GM19467 (cell line): Measurements from ENCODE around the gene QSOX2.

Source experiments
- ATAC-seq: cut with Tn5 transposase; IDR thresholded peaks from one replicate; pipeline ENCODE4 v1.9.1; 2021; ENCODE audit warnings: mild to moderate bottlenecking, moderate library complexity; ENCODE audit not compliant: unreplicated experiment

Gene QSOX2

DNA sequence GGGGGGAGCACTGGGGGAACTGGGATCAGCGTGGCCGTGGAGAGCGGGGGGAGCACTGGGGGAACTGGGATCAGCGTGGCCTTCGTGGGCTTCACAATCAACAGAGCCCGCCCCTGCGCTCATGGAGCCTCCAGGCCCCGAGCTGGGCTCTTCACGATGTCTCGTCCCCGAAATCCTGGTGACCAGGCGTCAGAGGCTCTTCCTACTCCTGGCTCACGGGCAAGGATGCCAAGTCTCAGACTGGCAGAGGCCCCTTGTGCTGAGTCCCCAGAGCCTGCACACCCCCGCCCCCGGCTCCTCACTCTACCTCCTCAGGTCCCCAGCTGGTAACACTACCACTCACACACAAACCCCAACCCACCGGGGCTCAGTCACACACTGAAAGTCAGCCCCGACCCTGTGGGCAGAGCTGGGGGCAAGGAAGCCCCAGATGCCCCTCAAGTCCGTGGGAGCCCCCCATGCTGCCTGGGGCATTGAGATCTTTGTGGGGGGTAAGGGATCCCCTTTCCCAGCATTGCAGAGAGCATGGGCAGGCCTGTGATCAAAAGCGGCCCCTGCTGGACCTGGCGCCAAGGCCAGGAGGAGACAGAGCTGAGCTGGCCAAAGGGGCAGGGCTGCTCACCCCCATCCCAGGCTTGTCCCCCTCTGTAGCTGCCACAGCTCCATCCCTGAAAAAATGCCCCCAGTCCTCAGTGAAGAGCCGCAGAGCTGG is 67.4 kb downstream of the QSOX2 start:
- ATAC-seq, result no peak

DNA sequence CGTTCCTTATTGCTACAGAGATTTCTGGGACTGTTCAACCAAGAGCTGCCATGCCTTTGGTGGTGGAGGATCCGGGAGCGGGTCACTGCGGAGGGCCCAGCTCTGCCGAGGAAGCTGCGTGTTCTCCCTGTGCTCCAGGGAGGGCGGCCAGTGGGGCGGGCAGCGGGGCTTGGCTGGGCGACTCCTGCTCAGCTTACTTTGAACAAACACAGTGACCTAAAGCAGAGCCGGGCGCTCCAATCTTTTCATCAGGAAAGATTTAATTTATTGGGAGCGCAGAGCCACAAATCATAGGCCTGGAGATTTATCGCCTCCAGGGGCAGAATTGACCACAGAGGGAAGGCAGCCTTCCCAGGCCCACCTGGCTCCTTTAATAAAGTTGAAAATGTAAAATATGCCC is 68.4 kb downstream of the QSOX2 start:
- no peak for ATAC-seq

- ATAC-seq, result no peak
Measured at GRCh38 chr9:136175616-136176197, 69.9 kb downstream of the QSOX2 start.

DNA sequence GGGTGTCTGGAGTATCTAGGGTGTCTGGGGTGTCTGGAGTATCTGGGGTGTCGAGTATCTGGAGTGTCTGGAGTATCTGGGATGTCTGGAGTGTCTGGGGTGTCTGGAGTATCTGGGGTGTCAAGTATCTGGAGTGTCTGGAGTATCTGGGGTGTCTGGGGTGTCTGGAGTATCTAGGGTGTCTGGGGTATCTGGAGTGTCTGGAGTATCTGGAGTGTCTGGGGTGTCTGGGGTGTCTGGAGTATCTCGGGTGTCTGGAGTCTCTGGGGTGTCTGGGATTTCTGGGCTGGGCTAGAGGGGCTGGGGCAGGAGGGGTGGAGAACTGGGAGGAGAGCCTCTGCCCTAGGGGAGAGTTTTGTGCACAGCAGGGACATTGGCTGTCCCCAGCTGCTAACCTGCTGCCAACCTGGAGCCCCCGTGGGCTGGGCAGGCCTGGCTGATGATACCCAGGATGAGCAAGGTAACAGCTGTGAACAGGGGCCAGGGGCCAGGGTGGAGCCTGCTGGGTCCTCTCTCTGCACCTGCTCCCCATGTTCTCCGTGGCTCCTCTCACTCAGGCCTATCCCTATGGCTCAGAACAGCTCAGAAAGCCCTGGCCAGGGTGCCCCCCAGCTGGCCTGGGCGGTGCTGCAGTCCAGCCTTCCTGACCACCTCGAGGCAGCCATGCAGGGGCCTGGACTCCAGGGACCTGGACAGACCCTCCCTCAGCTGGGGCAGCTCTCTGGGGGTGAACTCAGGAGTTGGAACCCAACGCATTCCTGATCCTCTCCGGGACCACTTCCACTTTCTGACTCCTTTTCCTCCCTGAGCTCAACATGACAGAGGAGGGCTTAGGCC is 70.6 kb downstream of the QSOX2 start:
- no peak for ATAC-seq

DNA sequence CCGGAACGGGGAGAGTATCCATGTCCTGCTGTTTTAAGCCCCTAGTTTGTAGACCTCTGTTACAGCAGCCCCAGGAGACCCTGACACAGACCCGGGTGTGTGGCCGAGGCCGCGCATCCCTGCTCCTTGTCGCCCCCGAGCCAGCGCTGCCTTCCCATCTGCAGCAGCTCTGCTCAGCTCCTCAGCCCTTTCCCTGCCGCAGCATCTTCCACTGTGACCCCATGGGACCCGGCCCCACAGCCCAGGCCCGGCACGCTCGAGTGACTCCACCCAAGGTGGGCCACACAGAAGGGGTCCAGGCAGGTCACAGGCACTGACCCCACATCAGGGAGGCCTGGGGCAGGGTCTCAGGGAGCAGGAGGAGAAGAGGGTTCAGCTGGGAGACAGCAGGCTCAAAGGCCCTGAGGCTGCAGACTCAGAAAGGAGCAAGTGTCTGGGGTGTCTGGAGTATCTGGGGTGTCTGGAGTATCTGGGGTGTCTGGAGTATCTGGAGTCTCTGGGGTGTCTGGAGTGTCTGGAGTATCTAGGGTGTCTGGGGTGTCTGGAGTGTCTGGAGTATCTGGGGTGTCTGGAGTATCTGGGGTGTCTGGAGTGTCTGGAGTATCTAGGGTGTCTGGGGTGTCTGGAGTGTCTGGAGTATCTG is 71.8 kb downstream of the QSOX2 start:
- ATAC-seq, result no peak

DNA sequence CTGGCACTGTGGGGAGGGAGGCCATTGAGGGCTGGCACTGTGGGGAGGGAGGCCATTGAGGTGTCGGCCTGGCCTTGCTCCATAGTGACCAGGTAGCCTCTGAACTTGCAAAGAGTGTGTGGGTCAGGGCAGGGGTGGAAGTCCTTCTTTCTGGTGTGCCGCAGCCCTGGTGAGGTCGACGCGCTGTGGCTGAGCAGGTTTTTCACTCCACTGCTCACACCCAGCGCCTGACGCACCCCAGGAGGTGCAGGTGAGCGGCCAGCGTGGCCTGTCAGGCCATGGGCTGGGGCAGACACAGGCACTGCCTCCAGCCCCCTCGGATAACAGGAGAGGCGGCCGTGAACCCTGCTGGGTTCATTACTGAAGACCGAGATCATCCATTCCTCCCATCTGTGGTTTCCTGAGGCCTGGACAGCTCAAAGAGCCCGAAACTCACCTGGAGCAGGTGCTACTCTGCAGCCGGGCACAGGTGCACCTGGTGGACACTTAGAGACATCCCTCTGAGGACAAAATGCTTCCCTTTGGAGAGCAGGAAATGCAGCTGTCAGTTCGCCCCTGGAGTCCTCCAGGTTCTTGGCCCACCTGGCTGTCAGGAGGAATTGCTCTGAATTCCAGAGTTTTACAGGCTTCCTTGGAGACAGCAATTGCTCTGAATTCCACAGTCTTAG is 73.1 kb downstream of the QSOX2 start:
- no peak for ATAC-seq

DNA sequence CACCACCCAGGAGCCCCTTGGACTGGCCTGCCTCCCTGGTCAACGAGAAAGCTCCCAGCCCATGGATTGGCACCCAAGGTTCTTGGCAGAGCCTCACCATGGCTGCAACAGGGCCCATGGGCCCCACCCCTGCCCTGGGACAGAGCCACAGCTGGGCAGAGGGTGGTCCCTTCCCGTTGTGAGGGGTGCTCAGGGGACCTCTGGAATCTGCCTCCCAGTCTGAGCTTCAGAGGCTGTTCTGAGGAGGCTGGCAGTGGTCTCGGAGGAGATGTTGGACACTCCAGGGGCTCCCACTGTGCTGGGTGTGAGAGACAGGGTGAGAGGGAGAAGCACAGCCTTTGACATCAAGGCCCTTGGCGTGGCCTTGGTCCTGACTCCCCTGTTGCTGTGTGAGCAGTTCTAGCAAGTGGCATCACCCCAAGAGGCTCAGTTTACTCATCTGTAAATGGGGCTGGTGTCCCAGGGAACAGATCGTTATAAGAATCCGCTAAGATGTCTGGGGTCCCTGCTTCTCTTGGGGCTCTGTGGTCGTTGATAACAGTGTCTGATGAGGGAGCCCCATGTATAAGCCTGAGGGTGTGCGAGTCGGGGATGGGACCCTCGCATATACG is 73.7 kb downstream of the QSOX2 start:
- ATAC-seq, result no peak

DNA sequence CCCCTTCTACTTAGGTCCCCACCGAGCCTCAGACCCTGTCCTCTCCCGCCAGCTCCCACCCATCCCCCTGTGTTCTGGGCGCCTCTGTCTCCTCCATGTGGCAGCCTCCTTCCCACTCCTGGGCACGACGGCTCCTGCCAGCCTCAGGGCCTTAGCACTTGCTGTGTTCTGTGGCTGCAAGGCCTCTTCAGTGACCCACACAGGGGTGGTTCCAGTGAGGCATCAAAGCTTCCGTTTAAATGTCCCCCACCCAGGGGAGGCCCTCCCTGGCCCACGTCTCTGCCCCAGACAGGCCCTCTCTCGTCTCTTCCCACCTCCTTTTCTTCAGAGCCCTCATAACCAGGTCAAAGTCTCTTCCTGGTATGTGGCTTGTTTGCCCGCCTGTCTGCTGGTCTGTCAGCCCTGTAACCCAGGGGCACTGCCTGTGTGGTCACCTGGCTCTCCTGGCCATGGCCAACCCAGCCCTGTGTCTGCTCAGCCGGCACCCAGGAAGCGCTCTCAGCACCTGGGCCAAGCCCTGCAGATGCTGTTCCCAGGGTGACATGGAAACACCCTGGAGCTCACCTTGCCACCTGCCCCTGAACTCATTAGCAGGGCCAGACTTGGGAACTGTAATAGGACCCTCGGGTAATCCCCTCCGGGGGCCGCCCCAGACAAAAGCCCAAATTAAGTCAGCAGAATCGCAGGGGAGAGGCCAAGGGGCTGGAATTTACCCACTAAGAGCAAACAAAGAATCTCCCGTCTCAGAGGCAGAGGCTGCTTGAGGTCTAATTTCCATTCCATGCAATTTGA is 74.4 kb downstream of the QSOX2 start:
- no peak for ATAC-seq

DNA sequence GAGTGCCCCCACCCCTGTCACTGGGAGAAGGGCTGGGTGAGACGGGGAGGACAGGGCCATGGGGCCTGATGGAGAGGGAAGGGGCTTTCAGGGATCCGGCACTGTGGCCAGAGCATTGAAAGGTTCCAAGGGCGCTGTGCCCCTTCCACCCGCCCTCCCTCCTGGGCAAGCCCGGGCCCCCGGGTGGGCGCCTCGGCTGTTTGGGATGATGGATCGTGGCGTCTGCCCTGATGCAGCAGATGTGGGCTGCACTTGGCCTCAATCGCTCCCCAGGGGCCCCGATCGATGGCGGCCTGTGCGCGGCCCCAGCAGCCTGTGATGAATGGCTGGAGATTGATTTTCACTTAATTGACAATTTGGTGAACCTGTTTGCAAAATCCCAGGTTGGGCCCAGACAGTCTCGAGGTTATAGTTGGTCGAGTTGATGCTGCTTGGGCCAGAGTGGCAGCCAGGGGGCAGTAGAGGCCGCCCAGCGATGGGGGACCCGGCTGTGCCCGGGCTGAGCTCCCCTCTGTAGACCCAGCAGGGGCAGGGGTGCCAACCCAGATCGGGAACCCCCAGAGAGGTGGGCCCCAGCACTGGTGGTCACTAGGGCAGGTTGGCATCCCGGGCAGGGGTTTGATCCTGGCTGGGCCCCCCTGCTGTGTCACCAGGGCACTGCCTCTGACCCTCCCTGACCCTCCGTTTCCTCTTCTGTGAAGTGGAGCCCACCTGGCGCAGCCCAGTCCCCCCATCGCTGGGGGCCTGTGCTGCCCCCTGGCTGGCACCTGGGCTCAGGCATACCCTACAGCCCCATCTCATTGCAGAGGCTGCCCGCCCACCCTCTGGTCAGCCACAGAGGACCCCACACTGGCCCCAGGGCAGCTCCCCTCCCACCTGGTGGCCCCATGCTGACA is 75.4 kb downstream of the QSOX2 start:
- no peak for ATAC-seq

GRCh38 chr9:136169495-136169894 is 76.1 kb downstream of the QSOX2 start:
- no peak for ATAC-seq

DNA sequence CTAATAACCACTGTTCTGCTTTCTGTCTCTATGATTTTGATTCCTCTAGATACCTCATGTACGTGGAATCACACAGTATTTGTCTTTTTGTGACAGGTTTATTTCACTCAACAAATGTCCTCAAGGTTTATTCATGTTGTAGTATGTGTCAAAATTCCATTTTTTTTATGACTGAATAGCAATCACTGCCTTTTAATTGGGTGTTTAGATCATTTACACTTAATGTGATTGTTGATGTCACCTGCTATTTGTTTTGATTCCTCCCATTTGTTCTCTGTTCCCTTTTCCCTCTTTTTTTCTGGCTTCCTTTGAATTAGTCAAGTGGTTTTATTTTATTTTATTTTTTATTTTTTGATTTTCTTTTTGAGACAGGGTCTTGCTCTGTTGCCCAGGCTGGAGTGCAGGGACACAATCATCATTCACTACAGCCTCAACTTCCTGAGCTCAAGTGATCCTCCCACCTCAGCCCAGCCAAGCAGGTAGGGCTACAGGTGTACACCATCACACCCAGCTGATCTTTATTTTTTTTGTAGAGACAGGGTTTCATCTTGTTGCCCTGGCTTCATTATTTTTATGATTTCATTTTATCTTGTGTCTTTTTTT is 82.3 kb downstream of the QSOX2 start:
- no peak for ATAC-seq

- ATAC-seq, result no peak
Measured at GRCh38 chr9:136160995-136161610, 84.5 kb downstream of the QSOX2 start.

- no peak for ATAC-seq
Measured at GRCh38 chr9:136160381-136160841, 85.2 kb downstream of the QSOX2 start.

DNA sequence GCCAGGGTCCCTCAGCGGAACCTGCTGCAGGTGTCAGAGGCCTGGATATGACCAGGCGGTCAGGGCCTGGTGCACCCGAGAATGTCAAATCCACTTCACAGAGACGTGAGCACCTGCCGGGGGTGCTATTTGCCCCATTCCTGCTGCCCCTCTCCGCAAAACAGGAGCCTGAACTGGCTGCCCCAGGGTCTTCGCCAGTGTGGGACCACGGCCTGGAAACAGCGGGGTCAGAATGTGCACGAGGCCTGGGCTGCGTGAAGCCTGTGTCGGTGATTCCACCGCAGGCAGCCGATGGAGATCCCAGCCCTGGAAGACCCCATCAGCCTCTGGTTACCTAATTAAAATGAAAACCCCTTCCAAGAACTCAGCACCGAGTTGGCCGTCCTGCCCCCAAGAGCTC is 85.8 kb downstream of the QSOX2 start:
- ATAC-seq, result no peak

GRCh38 chr9:136157477-136158265 is 87.9 kb downstream of the QSOX2 start:
- no peak for ATAC-seq
